GM18499 (cell line): ENCODE data around the gene GRIK5.
"Not testable (repeated sequence)": the region's sequence is repeated elsewhere in the genome, so short reads cannot be mapped to it uniquely, and the experiment has no call there.

Experiments
- ATAC-seq: cut with Tn5 transposase; IDR thresholded peaks from one replicate; pipeline ENCODE4 v1.9.1; 2021; ENCODE audit warnings: moderate number of reproducible peaks; ENCODE audit not compliant: insufficient read depth, unreplicated experiment

The GRIK5 gene

GRCh38 chr19:41994994-41995958 is 74.7 kb downstream of the GRIK5 start:
- ATAC-seq, result no peak

- ATAC-seq, result no peak
Observed at GRCh38 chr19:41994521-41994971, 75.5 kb downstream of the GRIK5 start.

- no peak for ATAC-seq
Observed at GRCh38 chr19:41993612-41994483, 76.2 kb downstream of the GRIK5 start, which contains the start of gene ATP1A3. TSS of gene ATP1A3 (minus strand) at chr19:41994230. CDS start at chr19:41994076, 154 bp downstream.

- ATAC-seq, result not testable (repeated sequence)
Observed at GRCh38 chr19:41991925-41992569, 78.0 kb downstream of the GRIK5 start.

- ATAC-seq, result no peak
Observed at GRCh38 chr19:41991025-41991424, 79.0 kb downstream of the GRIK5 start.

GRCh38 chr19:41990615-41991014 is 79.4 kb downstream of the GRIK5 start:
- ATAC-seq, result no peak

- ATAC-seq, result no peak
Observed at GRCh38 chr19:41990028-41990427, 80.0 kb downstream of the GRIK5 start.

- ATAC-seq, result no peak
Observed at GRCh38 chr19:41988947-41989346, 81.1 kb downstream of the GRIK5 start.

GRCh38 chr19:41987141-41987860 is 82.7 kb downstream of the GRIK5 start:
- ATAC-seq, result no peak

- no peak for ATAC-seq
Observed at GRCh38 chr19:41984961-41985360, 85.0 kb downstream of the GRIK5 start.

- ATAC-seq, result no peak
Observed at GRCh38 chr19:41981724-41982123, 88.3 kb downstream of the GRIK5 start.

GRCh38 chr19:41978470-41978869 is 91.5 kb downstream of the GRIK5 start:
- ATAC-seq, result no peak

GRCh38 chr19:41977916-41978315 is 92.1 kb downstream of the GRIK5 start:
- ATAC-seq, result no peak

GRCh38 chr19:41974652-41975051 is 95.4 kb downstream of the GRIK5 start:
- no peak for ATAC-seq

- no peak for ATAC-seq
Observed at GRCh38 chr19:41971363-41971762, 98.6 kb downstream of the GRIK5 start.

GRCh38 chr19:41969772-41970458 is 100.1 kb downstream of the GRIK5 start:
- no peak for ATAC-seq

GRCh38 chr19:41968751-41969595 is 101.0 kb downstream of the GRIK5 start:
- ATAC-seq, result no peak

GRCh38 chr19:41967054-41967783 is 102.8 kb downstream of the GRIK5 start:
- no peak for ATAC-seq
